Smooth muscle cell (in vitro differentiated cells): ENCODE measurements around the gene HCLS1. TPM values are rescaled to one million over a fixed set of nuclear protein-coding genes. Genes with fewer than 3 reads are reported as not detected.
A peak's percentile ranks its signal among the peaks of the same experiment; 100 is the strongest.

Experiments used
- DNase-seq: peaks from one replicate; lab custom pipeline; 2025; ENCODE audit not compliant: unreplicated experiment; lab: John Stamatoyannopoulos, UW
- H2AFZ ChIP-seq: fragments of 200-600 bp; sonication (generic); 2 replicates; pipeline ENCODE4 v1.6.0; 2016; ENCODE audit warnings: antibody characterized with exemption, low read depth, mild to moderate bottlenecking
- H3F3A ChIP-seq: fragments of 200-600 bp; sonication (generic); 2 replicates; pipeline ENCODE4 v1.6.0; 2017; ENCODE audit warnings: antibody characterized with exemption, low read depth
- H3K27ac ChIP-seq: fragments of 200-600 bp; sonication (generic); 2 replicates; pipeline ENCODE4 v1.5.1; 2016; ENCODE audit warnings: low read depth, mild to moderate bottlenecking
- H3K27me3 ChIP-seq: fragments of 200-600 bp; sonication (generic); 2 replicates; pipeline ENCODE4 v1.6.1; 2016; ENCODE audit warnings: low read depth, mild to moderate bottlenecking
- H3K36me3 ChIP-seq: fragments of 200-600 bp; sonication (generic); 2 replicates; pipeline ENCODE4 v1.5.1; 2016; ENCODE audit warnings: low read depth
- H3K4me1 ChIP-seq: fragments of 200-600 bp; sonication (generic); 2 replicates; pipeline ENCODE4 v1.5.1; 2016; ENCODE audit warnings: low read depth
- H3K4me2 ChIP-seq: fragments of 200-600 bp; sonication (generic); 2 replicates; pipeline ENCODE4 v1.6.0; 2016; ENCODE audit warnings: mild to moderate bottlenecking
- H3K4me3 ChIP-seq: fragments of 200-600 bp; sonication (generic); 2 replicates; pipeline ENCODE4 v1.5.1; 2016; ENCODE audit warnings: mild to moderate bottlenecking
- H3K79me2 ChIP-seq: fragments of 200-600 bp; sonication (generic); 2 replicates; pipeline ENCODE4 v1.6.0; 2016; ENCODE audit warnings: low read depth, mild to moderate bottlenecking
- H3K9ac ChIP-seq: fragments of 200-600 bp; sonication (generic); 2 replicates; pipeline ENCODE4 v1.6.0; 2016; ENCODE audit warnings: low read depth
- H3K9me3 ChIP-seq: fragments of 200-600 bp; sonication (generic); replicated peaks from 2 replicates; pipeline ENCODE4 v1.5.1; 2016; ENCODE audit warnings: low read depth
- H4K20me1 ChIP-seq: fragments of 200-600 bp; sonication (generic); 2 replicates; pipeline ENCODE4 v1.6.0; 2016; ENCODE audit warnings: low read depth
- WGBS: methylation state at CpG from one replicate; pipeline ENCODE4 v1.1.7; 2016; ENCODE audit warnings: low lambda C conversion rate; 5-methylcytosine and 5-hydroxymethylcytosine counted together
- polyA plus RNA-seq: library from polyadenylated mRNA; unstranded; fragments of >200 nt; fragmentation: Nextera tagmentation; extraction: Ambion mirVana; gene quantifications from 2 replicates; pipeline ENCODE4 v1.2.1, GENCODE V29; 2016
- total RNA-seq: library from RNA; depleted of rRNA; stranded (reverse); fragments of >200 nt; gene quantifications from 2 replicates; pipeline ENCODE4 v1.2.3, GENCODE V29; 2014
- TF ChIP-seq, protein P1 (sequence below): fragments of 200-600 bp; sonication (generic); IDR thresholded peaks from 2 replicates; pipeline ENCODE4 v1.5.1; 2017; ENCODE audit warnings: borderline replicate concordance, mild to moderate bottlenecking, antibody characterized with exemption; ENCODE audit not compliant: insufficient read depth, poor library complexity, severe bottlenecking

Gene HCLS1
- 1.3 and 3.5 TPM in 2 replicates for total RNA-seq
- polyA plus RNA-seq, result 1.1 and 2.7 TPM in 2 replicates

- Histone ChIP-seq H3K9ac (no peak within 1 kb of the TSS), H3K4me2 (no peak within 1 kb of the TSS), H3K9me3 (no peaks in the 10 kb centered on the region), H3K79me2 (no peaks in the 10 kb centered on the region), H3F3A (peaks cover 20% of the 10 kb centered on the region), H2AFZ (no peak within 1 kb of the TSS), H3K4me3 (no peak within 1 kb of the TSS), H3K4me1 (no peaks in the 10 kb centered on the region), H3K27ac (peak within 1 kb of the TSS; percentile 25), H3K36me3 (peaks cover 5% of the 10 kb centered on the region), H4K20me1 (no peaks in the 10 kb centered on the region), H3K27me3 (no peaks in the 10 kb centered on the region)
- 84% methylated on average over 9 of the region's 9 CpGs for WGBS
- TF ChIP-seq, protein P1, sequence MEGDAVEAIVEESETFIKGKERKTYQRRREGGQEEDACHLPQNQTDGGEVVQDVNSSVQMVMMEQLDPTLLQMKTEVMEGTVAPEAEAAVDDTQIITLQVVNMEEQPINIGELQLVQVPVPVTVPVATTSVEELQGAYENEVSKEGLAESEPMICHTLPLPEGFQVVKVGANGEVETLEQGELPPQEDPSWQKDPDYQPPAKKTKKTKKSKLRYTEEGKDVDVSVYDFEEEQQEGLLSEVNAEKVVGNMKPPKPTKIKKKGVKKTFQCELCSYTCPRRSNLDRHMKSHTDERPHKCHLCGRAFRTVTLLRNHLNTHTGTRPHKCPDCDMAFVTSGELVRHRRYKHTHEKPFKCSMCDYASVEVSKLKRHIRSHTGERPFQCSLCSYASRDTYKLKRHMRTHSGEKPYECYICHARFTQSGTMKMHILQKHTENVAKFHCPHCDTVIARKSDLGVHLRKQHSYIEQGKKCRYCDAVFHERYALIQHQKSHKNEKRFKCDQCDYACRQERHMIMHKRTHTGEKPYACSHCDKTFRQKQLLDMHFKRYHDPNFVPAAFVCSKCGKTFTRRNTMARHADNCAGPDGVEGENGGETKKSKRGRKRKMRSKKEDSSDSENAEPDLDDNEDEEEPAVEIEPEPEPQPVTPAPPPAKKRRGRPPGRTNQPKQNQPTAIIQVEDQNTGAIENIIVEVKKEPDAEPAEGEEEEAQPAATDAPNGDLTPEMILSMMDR, result no peak
- DNase-seq, result no peak
These were observed at the start of gene HCLS1 for GRCh38 chr3:121660356-121661171. HCLS1 (minus strand) TSS chr3:121660903; CDS start chr3:121658347, 2,556 bp downstream.

DNA sequence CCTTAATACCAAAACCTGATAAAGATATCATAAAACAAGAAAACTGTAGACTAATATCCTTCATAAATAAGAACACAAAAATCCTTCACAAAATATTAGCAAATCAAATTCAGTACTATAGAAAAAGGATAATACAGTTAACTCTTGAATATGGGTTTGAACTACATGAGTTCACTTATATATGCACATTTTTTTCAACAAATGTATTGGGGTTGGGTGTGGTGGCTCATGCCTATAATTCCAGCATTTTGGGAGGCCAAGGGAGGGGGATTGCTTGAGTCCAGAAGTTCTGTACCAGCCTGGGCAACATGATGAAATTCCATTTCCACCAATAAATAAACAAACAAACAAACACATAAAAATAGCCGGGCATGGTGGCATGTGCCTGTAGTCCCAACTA is 49.6 kb upstream of the HCLS1 start:
- Histone ChIP-seq H3K4me3 (no peak overlapping the region), H3K36me3 (peaks cover 38% of the 10 kb centered on the region), H3F3A (no peaks in the 10 kb centered on the region), H3K79me2 (peaks cover 18% of the 10 kb centered on the region), H3K27me3 (no peaks in the 10 kb centered on the region), H3K4me1 (no peaks in the 10 kb centered on the region), H3K27ac (no peak overlapping the region), H3K9me3 (no peaks in the 10 kb centered on the region), H3K9ac (no peak overlapping the region), H2AFZ (no peak overlapping the region), H4K20me1 (peaks cover 51% of the 10 kb centered on the region), H3K4me2 (no peak overlapping the region)
- TF ChIP-seq, protein P1, result no peak
- DNase-seq, result no peak
- WGBS, result 87% methylated on average over 1 of the region's 1 CpG

- no peaks in the 10 kb centered on the region for H3K4me1 ChIP-seq
- H3K9ac ChIP-seq, result no peak overlapping the region
- H3K9me3 ChIP-seq, result no peaks in the 10 kb centered on the region
- peaks cover 61% of the 10 kb centered on the region for H4K20me1 ChIP-seq
- 100% methylated on average over 2 of the region's 2 CpGs for whole genome bisulfite sequencing
- peaks cover 33% of the 10 kb centered on the region for H3K36me3 ChIP-seq
- TF ChIP-seq, protein P1, result no peak
- no peak overlapping the region for H3K27ac ChIP-seq
- no peaks in the 10 kb centered on the region for H3F3A ChIP-seq
- H3K4me2 ChIP-seq, result no peak overlapping the region
- H3K27me3 ChIP-seq, result no peaks in the 10 kb centered on the region
- no peak for DNase-seq
- H2AFZ ChIP-seq, result no peak overlapping the region
- peaks cover 18% of the 10 kb centered on the region for H3K79me2 ChIP-seq
- H3K4me3 ChIP-seq, result no peak overlapping the region
These were observed 47.0 kb upstream of the HCLS1 start for GRCh38 chr3:121707531-121708273.
